Breast epithelium (tissue), 3 donors: ENCODE measurements around the gene HSPB6.

ENCODE experiments used
- POLR2A ChIP-seq: fragments of 450-650 bp; IDR thresholded peaks from one replicate; pipeline ENCODE4 v1.6.1; 2016; ENCODE audit warnings: antibody characterized with exemption, mild to moderate bottlenecking, moderate library complexity
- TF ChIP-seq, protein P1 (sequence below), 3 donors: fragments of 450-650 bp; IDR thresholded peaks; one replicate each; pipeline ENCODE4 v1.5.1; 2016 to 2017; ENCODE audit warnings: antibody characterized with exemption in 3 of 3, mild to moderate bottlenecking in 3 of 3, moderate library complexity in 3 of 3

DNA sequence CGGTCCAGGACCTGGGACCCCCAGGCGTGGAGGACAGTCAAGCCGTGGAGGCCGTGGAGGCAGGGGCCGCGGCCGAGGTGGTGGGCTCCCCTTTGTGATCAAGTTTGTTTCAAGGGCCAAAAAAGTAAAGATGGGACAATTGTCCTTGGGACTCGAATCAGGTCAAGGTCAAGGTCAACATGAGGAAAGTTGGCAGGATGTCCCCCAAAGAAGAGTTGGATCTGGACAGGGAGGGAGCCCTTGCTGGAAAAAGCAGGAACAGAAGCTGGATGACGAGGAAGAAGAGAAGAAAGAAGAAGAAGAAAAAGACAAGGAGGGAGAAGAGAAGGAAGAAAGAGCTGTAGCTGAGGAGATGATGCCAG is 36.7 kb downstream of the HSPB6 start:
- TF ChIP-seq, protein P1, sequence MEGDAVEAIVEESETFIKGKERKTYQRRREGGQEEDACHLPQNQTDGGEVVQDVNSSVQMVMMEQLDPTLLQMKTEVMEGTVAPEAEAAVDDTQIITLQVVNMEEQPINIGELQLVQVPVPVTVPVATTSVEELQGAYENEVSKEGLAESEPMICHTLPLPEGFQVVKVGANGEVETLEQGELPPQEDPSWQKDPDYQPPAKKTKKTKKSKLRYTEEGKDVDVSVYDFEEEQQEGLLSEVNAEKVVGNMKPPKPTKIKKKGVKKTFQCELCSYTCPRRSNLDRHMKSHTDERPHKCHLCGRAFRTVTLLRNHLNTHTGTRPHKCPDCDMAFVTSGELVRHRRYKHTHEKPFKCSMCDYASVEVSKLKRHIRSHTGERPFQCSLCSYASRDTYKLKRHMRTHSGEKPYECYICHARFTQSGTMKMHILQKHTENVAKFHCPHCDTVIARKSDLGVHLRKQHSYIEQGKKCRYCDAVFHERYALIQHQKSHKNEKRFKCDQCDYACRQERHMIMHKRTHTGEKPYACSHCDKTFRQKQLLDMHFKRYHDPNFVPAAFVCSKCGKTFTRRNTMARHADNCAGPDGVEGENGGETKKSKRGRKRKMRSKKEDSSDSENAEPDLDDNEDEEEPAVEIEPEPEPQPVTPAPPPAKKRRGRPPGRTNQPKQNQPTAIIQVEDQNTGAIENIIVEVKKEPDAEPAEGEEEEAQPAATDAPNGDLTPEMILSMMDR (IDR thresholded peaks at IDR 0.05): no peak
- TF ChIP-seq POLR2A: no peak
